GM23338 (cell line): ENCODE results near the gene EGFL8. TPM values are rescaled to one million over a fixed set of nuclear protein-coding genes. Genes with fewer than 3 reads are reported as not detected.

Experiments
- ATAC-seq: fragments of 200-7000 bp; cut with Tn5 transposase; 3 replicates; pipeline ENCODE4 v1.9.1; 2020
- DNase-seq: peaks from one replicate; pipeline ENCODE4 v3.0.0-alpha.2; 2015; ENCODE audit warnings: low spot score
- H2AFZ ChIP-seq: fragments of 200-600 bp; sonication (generic); 2 replicates; pipeline ENCODE4 v1.8.0; 2016; ENCODE audit warnings: antibody characterized with exemption, mild to moderate bottlenecking, moderate library complexity
- H3F3A ChIP-seq: fragments of 200-600 bp; sonication (generic); replicated peaks from 2 replicates; pipeline ENCODE4 v1.8.0; 2017; ENCODE audit warnings: antibody characterized with exemption, mixed run types, low read depth
- H3K27ac ChIP-seq: fragments of 200-600 bp; sonication (generic); 2 replicates; pipeline ENCODE4 v1.6.1; 2016; ENCODE audit warnings: low read depth
- H3K27me3 ChIP-seq: fragments of 200-600 bp; sonication (generic); 2 replicates; pipeline ENCODE4 v1.8.0; 2016; ENCODE audit warnings: mild to moderate bottlenecking, mixed run types, moderate library complexity; ENCODE audit not compliant: insufficient read depth
- H3K36me3 ChIP-seq: fragments of 200-600 bp; sonication (generic); 2 replicates; pipeline ENCODE4 v1.8.0; 2016; ENCODE audit warnings: mild to moderate bottlenecking; ENCODE audit not compliant: insufficient read depth
- H3K4me1 ChIP-seq: fragments of 200-600 bp; sonication (generic); 2 replicates; pipeline ENCODE4 v1.8.0; 2016; ENCODE audit warnings: mild to moderate bottlenecking, moderate library complexity; ENCODE audit not compliant: insufficient read depth
- H3K4me2 ChIP-seq: fragments of 200-600 bp; sonication (generic); 2 replicates; pipeline ENCODE4 v1.7.1; 2017; ENCODE audit warnings: mixed run types
- H3K4me3 ChIP-seq: fragments of 200-600 bp; sonication (generic); 2 replicates; pipeline ENCODE4 v1.6.1; 2016; ENCODE audit warnings: mixed run types
- H3K79me2 ChIP-seq: fragments of 200-600 bp; sonication (generic); replicated peaks from 2 replicates; pipeline ENCODE4 v1.8.0; 2017; ENCODE audit warnings: mild to moderate bottlenecking; ENCODE audit not compliant: insufficient read depth
- H3K9me2 ChIP-seq: fragments of 200-600 bp; sonication (generic); 2 replicates; pipeline ENCODE4 v1.8.0; 2017; ENCODE audit not compliant: insufficient read depth
- H4K20me1 ChIP-seq: fragments of 200-600 bp; sonication (generic); replicated peaks from 2 replicates; pipeline ENCODE4 v1.8.0; 2017; ENCODE audit warnings: mild to moderate bottlenecking; ENCODE audit not compliant: insufficient read depth
- H3K27ac Mint-ChIP-seq: 2 replicates; pipeline ENCODE4 v1.8.0; 2020; ENCODE audit warnings: inconsistent platforms, mild to moderate bottlenecking, moderate library complexity, mixed read lengths
- H3K27me3 Mint-ChIP-seq: 3 replicates; pipeline ENCODE4 v1.8.0; 2022; ENCODE audit warnings: low read depth, mild to moderate bottlenecking, moderate library complexity, mixed read lengths, inconsistent platforms; ENCODE audit not compliant: insufficient read depth, poor library complexity
- H3K36me3 Mint-ChIP-seq: 3 replicates; pipeline ENCODE4 v1.8.0; 2021; ENCODE audit warnings: low read depth, mild to moderate bottlenecking, inconsistent platforms, moderate library complexity, mixed read lengths
- H3K4me1 Mint-ChIP-seq: 3 replicates; pipeline ENCODE4 v1.8.0; 2020; ENCODE audit warnings: mild to moderate bottlenecking, inconsistent platforms, mixed read lengths
- H3K4me3 Mint-ChIP-seq: 3 replicates; pipeline ENCODE4 v1.8.0; 2021; ENCODE audit warnings: moderate library complexity, mild to moderate bottlenecking, inconsistent platforms, mixed read lengths
- H3K9me3 Mint-ChIP-seq: 3 replicates; pipeline ENCODE4 v1.8.0; 2020; ENCODE audit warnings: moderate library complexity, mild to moderate bottlenecking, inconsistent platforms, mixed read lengths
- EZH2phosphoT487 ChIP-seq: fragments of 200-600 bp; sonication (generic); IDR thresholded peaks from one replicate; pipeline ENCODE4 v1.8.1; 2018; ENCODE audit warnings: antibody characterized with exemption; ENCODE audit not compliant: unreplicated experiment
- POLR2AphosphoS5 ChIP-seq: IDR thresholded peaks from 2 replicates; pipeline ENCODE4 v1.6.1; 2016; ENCODE audit warnings: antibody characterized with exemption, low read depth
- polyA plus RNA-seq: library from polyadenylated mRNA; unstranded; fragments of >200 nt; fragmentation: Nextera tagmentation; extraction: Ambion mirVana; gene quantifications from 2 replicates; pipeline ENCODE4 v1.2.1, GENCODE V29; 2016
- total RNA-seq: library from RNA; depleted of rRNA; stranded (reverse); fragments of >200 nt; shearing (Covaris generic); gene quantifications from 2 replicates; pipeline ENCODE4 v1.2.3, GENCODE V29; 2014
- TF ChIP-seq, protein P1 (sequence below), 2 experiments: fragments of 200-600 bp in 1 of 2; sonication (generic) in 1 of 2; conservative IDR thresholded peaks; 2 replicates each; pipeline versions ENCODE4 v1.5.1 to v1.6.1; 2016 to 2017; ENCODE audit warnings: antibody characterized with exemption in 2 of 2, low read depth in 2 of 2, mild to moderate bottlenecking in 2 of 2, moderate library complexity in 1 of 2

Gene EGFL8
- total and polyA plus RNA-seq, 2 experiments from 2014 or later, result 6.1 to 7.4 TPM

GRCh38 chr6:32116674-32117073, 47.7 kb upstream of the EGFL8 start:
- no peak overlapping the region for H3K4me3 ChIP-seq
- H3K4me2 ChIP-seq, result no peak overlapping the region
- H3K79me2 ChIP-seq, result no peaks in the 10 kb centered on the region
- Mint-ChIP-seq H3K4me3 (no peak overlapping the region), H3K4me1 (peaks cover 2% of the 10 kb centered on the region; the same call in 1 of the 3 replicates), H3K27me3 (peaks cover 8% of the 10 kb centered on the region), H3K9me3 (no peaks in the 10 kb centered on the region), H3K36me3 (peaks cover 43% of the 10 kb centered on the region), H3K27ac (no peak overlapping the region)
- H3K27me3 ChIP-seq, result no peaks in the 10 kb centered on the region
- no peak overlapping the region for H3K27ac ChIP-seq
- peaks cover 12% of the 10 kb centered on the region for H3K36me3 ChIP-seq
- ATAC-seq (peak; percentile 23), DNase-seq (peak; percentile 63)
- no peaks in the 10 kb centered on the region; the same call in 1 of the 2 replicates for H4K20me1 ChIP-seq
- TF ChIP-seq, protein P1, sequence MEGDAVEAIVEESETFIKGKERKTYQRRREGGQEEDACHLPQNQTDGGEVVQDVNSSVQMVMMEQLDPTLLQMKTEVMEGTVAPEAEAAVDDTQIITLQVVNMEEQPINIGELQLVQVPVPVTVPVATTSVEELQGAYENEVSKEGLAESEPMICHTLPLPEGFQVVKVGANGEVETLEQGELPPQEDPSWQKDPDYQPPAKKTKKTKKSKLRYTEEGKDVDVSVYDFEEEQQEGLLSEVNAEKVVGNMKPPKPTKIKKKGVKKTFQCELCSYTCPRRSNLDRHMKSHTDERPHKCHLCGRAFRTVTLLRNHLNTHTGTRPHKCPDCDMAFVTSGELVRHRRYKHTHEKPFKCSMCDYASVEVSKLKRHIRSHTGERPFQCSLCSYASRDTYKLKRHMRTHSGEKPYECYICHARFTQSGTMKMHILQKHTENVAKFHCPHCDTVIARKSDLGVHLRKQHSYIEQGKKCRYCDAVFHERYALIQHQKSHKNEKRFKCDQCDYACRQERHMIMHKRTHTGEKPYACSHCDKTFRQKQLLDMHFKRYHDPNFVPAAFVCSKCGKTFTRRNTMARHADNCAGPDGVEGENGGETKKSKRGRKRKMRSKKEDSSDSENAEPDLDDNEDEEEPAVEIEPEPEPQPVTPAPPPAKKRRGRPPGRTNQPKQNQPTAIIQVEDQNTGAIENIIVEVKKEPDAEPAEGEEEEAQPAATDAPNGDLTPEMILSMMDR (conservative IDR thresholded peaks at IDR 0.05; ENCODE audit: low read depth in 2 of 2), result peak; percentile 46 to 53
- no peak for TF ChIP-seq EZH2phosphoT487
- H3F3A ChIP-seq, result peaks cover 4% of the 10 kb centered on the region; the same call in 1 of the 2 replicates
- H3K4me1 ChIP-seq, result no peaks in the 10 kb centered on the region
- H2AFZ ChIP-seq, result no peak overlapping the region
- no peaks in the 10 kb centered on the region for H3K9me2 ChIP-seq

DNA sequence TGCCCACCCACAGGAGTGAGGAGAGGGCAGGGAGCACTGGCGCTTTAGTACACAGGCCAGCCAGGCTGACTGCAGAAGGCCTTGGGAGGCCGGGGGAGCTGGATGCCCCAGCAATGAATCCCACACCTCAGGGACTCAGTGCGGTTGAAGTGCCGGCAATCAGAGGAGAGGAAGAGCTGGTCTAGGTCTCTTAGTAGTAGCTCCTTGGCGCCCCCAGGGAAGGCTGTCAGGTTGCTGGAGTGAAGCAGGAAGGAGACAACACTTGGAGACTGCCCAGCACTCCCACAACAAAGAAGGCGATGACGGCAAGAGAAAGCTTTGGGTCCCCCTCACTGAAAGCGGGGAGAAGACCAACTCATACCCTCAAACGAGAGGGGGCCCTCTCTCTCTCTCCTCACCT, 46.9 kb upstream of the EGFL8 start:
- ATAC-seq, result no peak
- peak; percentile 22 for DNase-seq
- TF ChIP-seq POLR2AphosphoS5, result no peak
- TF ChIP-seq, protein P1 (conservative IDR thresholded peaks at IDR 0.05; ENCODE audit: low read depth in 2 of 2), result peak in 1 of 2 experiments; percentile 18; a peak in 1 of 4 replicates

More for the DNA sequence above, 46.9 kb upstream of the EGFL8 start:
- Mint-ChIP-seq H3K27me3 (peaks cover 6% of the 10 kb centered on the region), H3K9me3 (no peaks in the 10 kb centered on the region), H3K4me1 (peaks cover 2% of the 10 kb centered on the region; the same call in 1 of the 3 replicates), H3K4me3 (no peak overlapping the region), H3K36me3 (peaks cover 50% of the 10 kb centered on the region), H3K27ac (no peak overlapping the region)
- H3F3A ChIP-seq, result peaks cover 4% of the 10 kb centered on the region; the same call in 1 of the 2 replicates
- H3K27me3 ChIP-seq, result no peaks in the 10 kb centered on the region
- no peaks in the 10 kb centered on the region for H3K9me2 ChIP-seq
- H3K79me2 ChIP-seq, result no peaks in the 10 kb centered on the region
- no peaks in the 10 kb centered on the region for H3K4me1 ChIP-seq
- H4K20me1 ChIP-seq, result no peaks in the 10 kb centered on the region; the same call in 1 of the 2 replicates
- H3K27ac ChIP-seq, result no peak overlapping the region
- H3K4me2 ChIP-seq, result no peak overlapping the region
- H3K4me3 ChIP-seq, result no peak overlapping the region
- no peak overlapping the region for H2AFZ ChIP-seq
- peaks cover 12% of the 10 kb centered on the region for H3K36me3 ChIP-seq
